Endothelial cell of umbilical vein (primary cell): ENCODE data around the gene ZNF774.

Experiments
- EZH2 ChIP-seq: IDR thresholded peaks from 2 replicates; pipeline ENCODE4 v1.6.1; 2012; ENCODE audit warnings: borderline replicate concordance, low read depth, mild to moderate bottlenecking, moderate library complexity, low read length, inconsistent platforms; ENCODE audit not compliant: severe bottlenecking
- FOS ChIP-seq: IDR thresholded peaks from 2 replicates; pipeline ENCODE4 v1.6.1; 2011; ENCODE audit warnings: mild to moderate bottlenecking, low read length, moderate library complexity, borderline replicate concordance; ENCODE audit not compliant: insufficient read depth
- GATA2 ChIP-seq: IDR thresholded peaks from 2 replicates; pipeline ENCODE4 v1.7.0; 2011; ENCODE audit warnings: low read depth, mild to moderate bottlenecking, moderate library complexity, mixed read lengths, low read length; ENCODE audit not compliant: insufficient read length, insufficient read depth
- JUN ChIP-seq: IDR thresholded peaks from 2 replicates; pipeline ENCODE4 v1.6.1; 2011; ENCODE audit warnings: borderline replicate concordance, low read depth; ENCODE audit not compliant: insufficient read length, insufficient read depth
- MAX ChIP-seq: IDR thresholded peaks from 2 replicates; pipeline ENCODE4 v1.6.1; 2011; ENCODE audit not compliant: insufficient read depth, insufficient read length
- POLR2A ChIP-seq: IDR thresholded peaks from 2 replicates; pipeline ENCODE4 v1.6.1; 2012; ENCODE audit warnings: low read depth, mild to moderate bottlenecking, control low read depth, low read length
- POLR2AphosphoS5 ChIP-seq: IDR thresholded peaks from 2 replicates; pipeline ENCODE4 v1.6.1; 2012; ENCODE audit warnings: low read depth, mild to moderate bottlenecking, control low read depth, low read length, moderate library complexity; ENCODE audit not compliant: insufficient read depth
- TF ChIP-seq, protein P1 (sequence below), 2 donors: IDR thresholded peaks; 1 replicate in 1 of 2; 2 replicates in 1 of 2; pipeline ENCODE4 v1.5.1; 2011; ENCODE audit warnings: low read length in 2 of 2, mild to moderate bottlenecking in 2 of 2, moderate library complexity in 2 of 2, control low read depth in 1 of 2, inconsistent platforms in 1 of 2, low read depth in 1 of 2; ENCODE audit not compliant: insufficient read depth in 1 of 2; ENCODE audit errors: extremely low read depth in 1 of 2

- TF ChIP-seq EZH2 (no peak), FOS (no peak), POLR2A (no peak), POLR2AphosphoS5 (no peak), JUN (no peak), MAX (no peak), GATA2 (no peak)
- TF ChIP-seq, protein P1, sequence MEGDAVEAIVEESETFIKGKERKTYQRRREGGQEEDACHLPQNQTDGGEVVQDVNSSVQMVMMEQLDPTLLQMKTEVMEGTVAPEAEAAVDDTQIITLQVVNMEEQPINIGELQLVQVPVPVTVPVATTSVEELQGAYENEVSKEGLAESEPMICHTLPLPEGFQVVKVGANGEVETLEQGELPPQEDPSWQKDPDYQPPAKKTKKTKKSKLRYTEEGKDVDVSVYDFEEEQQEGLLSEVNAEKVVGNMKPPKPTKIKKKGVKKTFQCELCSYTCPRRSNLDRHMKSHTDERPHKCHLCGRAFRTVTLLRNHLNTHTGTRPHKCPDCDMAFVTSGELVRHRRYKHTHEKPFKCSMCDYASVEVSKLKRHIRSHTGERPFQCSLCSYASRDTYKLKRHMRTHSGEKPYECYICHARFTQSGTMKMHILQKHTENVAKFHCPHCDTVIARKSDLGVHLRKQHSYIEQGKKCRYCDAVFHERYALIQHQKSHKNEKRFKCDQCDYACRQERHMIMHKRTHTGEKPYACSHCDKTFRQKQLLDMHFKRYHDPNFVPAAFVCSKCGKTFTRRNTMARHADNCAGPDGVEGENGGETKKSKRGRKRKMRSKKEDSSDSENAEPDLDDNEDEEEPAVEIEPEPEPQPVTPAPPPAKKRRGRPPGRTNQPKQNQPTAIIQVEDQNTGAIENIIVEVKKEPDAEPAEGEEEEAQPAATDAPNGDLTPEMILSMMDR (IDR thresholded peaks at IDR 0.05; ENCODE audit: extremely low read depth in 1 of 2, insufficient read depth in 1 of 2, low read depth in 1 of 2, low read length in 2 of 2), result no peak
Observed at GRCh38 chr15:90381515-90381914, 29.4 kb downstream of the ZNF774 start.
